ENCODE results near the gene SPEM1.

The SPEM1 gene

DNA sequence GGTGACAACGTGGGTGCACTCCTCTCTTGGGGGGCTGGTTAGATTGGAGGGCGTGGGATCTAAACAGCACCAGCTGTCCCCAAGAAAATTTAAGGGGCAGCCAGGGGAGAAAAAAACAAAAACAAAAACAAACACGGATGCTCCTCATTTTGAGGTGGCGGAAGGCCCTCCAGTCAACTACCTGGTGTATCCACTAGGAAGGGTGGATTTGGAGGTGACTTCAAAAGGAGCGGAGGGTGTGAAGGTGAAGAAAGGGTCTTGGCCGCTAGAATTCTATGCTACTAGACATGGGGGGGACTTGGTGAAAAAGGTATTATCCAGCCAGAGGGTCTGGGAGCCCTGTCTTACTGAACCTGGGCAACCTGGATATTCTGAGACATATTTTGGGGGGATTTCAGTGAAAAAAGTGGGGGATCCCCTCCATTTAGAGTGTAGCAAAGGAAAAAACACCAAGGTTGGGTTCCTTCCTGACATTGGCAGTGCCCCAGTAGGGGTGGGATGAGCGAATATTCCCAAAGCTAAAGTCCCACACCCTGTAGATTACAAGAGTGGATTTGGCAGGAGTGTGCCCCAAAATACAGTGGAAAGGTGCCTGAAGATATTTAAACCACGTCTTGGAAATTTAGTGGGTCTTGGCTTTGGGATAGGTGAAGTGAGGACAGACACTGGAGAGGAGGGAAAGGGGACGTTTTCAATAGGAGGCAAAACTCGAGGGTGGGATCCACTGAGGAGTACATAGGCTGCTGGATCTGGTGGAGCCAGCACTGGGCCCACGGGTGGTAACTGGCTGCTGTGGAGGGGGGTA, 18.7 kb downstream of the SPEM1 start:
- Histone ChIP-seq H3K4me3 (ENCODE audit: low read length) (peak overlapping the region; percentile 68), H3K4me2 (ENCODE audit: low read length) (peak overlapping the region; percentile 94), H3K27ac (ENCODE audit: low read depth, low read length) (no peak overlapping the region), H3F3A (ENCODE audit: control insufficient read depth, insufficient read depth) (no peaks in the 10 kb centered on the region), H3K9me2 (replicated peaks; ENCODE audit: control insufficient read depth, low read length) (no peaks in the 10 kb centered on the region), H4K20me1 (ENCODE audit: control insufficient read depth, insufficient read depth, low read depth, low read length) (0 out of 2 replicates have a peak, but pooled peaks cover 5% of the 10 kb centered on the region), H3K9me3 (ENCODE audit: control insufficient read depth, insufficient read depth, low read length) (no peaks in the 10 kb centered on the region), H3K4me1 (ENCODE audit: control insufficient read depth, low read length) (peaks cover 51% of the 10 kb centered on the region), H3K79me2 (ENCODE audit: control insufficient read depth, low read length) (peaks cover 10% of the 10 kb centered on the region), H3K27me3 (ENCODE audit: control insufficient read depth, low read length) (peaks cover 41% of the 10 kb centered on the region), H3K36me3 (ENCODE audit: control insufficient read depth, low read length) (no peaks in the 10 kb centered on the region)
- TF ChIP-seq, protein P1, sequence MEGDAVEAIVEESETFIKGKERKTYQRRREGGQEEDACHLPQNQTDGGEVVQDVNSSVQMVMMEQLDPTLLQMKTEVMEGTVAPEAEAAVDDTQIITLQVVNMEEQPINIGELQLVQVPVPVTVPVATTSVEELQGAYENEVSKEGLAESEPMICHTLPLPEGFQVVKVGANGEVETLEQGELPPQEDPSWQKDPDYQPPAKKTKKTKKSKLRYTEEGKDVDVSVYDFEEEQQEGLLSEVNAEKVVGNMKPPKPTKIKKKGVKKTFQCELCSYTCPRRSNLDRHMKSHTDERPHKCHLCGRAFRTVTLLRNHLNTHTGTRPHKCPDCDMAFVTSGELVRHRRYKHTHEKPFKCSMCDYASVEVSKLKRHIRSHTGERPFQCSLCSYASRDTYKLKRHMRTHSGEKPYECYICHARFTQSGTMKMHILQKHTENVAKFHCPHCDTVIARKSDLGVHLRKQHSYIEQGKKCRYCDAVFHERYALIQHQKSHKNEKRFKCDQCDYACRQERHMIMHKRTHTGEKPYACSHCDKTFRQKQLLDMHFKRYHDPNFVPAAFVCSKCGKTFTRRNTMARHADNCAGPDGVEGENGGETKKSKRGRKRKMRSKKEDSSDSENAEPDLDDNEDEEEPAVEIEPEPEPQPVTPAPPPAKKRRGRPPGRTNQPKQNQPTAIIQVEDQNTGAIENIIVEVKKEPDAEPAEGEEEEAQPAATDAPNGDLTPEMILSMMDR (IDR thresholded peaks at IDR 0.05; ENCODE audit: low read depth, low read length, poor library complexity, severe bottlenecking), result no peak
- TF ChIP-seq EZH2phosphoT487 (IDR thresholded peaks at IDR 0.05; ENCODE audit: borderline replicate concordance, low read length), result no peak

DNA sequence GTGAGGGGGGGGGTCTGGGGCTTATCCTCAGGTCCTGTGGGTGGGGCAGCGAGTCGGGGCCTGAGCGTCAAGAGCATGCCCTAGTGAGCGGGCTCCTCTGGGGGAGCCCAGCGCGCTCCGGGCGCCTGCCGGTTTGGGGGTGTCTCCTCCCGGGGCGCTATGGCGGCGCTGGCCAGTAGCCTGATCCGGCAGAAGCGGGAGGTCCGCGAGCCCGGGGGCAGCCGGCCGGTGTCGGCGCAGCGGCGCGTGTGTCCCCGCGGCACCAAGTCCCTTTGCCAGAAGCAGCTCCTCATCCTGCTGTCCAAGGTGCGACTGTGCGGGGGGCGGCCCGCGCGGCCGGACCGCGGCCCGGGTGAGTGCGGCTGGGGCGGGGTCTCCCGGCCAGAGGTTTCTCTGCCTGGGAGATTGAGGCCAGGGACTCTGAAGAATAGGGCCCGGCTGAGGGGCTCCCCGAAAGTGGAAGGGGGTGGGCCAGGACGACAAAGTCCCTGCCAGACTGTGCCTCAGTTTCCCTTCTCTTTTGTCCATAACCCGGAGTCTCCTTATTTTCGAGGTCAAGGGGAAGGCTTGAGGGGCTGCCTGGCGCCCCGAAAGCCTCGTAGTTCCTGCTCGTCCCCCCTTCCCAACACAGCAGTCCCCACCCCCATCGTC, 19.5 kb downstream of the SPEM1 start, which contains the start of gene FGF11:
TSS of gene FGF11 (plus strand) at position 51 of the 651 bp plus-strand sequence. CDS start at position 160, 109 bp downstream.
- H3K79me2 ChIP-seq (ENCODE audit: control insufficient read depth, low read length), result peaks cover 10% of the 10 kb centered on the region
- H3F3A ChIP-seq (ENCODE audit: control insufficient read depth, insufficient read depth), result no peaks in the 10 kb centered on the region
- H3K36me3 ChIP-seq (ENCODE audit: control insufficient read depth, low read length), result no peaks in the 10 kb centered on the region
- H3K4me2 ChIP-seq (ENCODE audit: low read length), result peak within 1 kb of the TSS; percentile 94
- peaks cover 5% of the 10 kb centered on the region; the same call in 1 of the 2 replicates for H4K20me1 ChIP-seq (ENCODE audit: control insufficient read depth, insufficient read depth, low read depth, low read length)
- TF ChIP-seq, protein P1 (IDR thresholded peaks at IDR 0.05; ENCODE audit: low read depth, low read length, poor library complexity, severe bottlenecking), result no peak
- peak; percentile 39; the same call in 1 of the 2 replicates for TF ChIP-seq EZH2phosphoT487 (IDR thresholded peaks at IDR 0.05; ENCODE audit: borderline replicate concordance, low read length)
- peak within 1 kb of the TSS; percentile 68 for H3K4me3 ChIP-seq (ENCODE audit: low read length)
- H3K27me3 ChIP-seq (ENCODE audit: control insufficient read depth, low read length), result peaks cover 48% of the 10 kb centered on the region
- H3K4me1 ChIP-seq (ENCODE audit: control insufficient read depth, low read length), result peaks cover 52% of the 10 kb centered on the region
- no peak within 1 kb of the TSS for H3K27ac ChIP-seq (ENCODE audit: low read depth, low read length)
- no peaks in the 10 kb centered on the region for H3K9me3 ChIP-seq (ENCODE audit: control insufficient read depth, insufficient read depth, low read length)
- no peaks in the 10 kb centered on the region for H3K9me2 ChIP-seq (replicated peaks; ENCODE audit: control insufficient read depth, low read length)

- peak overlapping the region; percentile 94 for H3K4me2 ChIP-seq (ENCODE audit: low read length)
- H3K27ac ChIP-seq (ENCODE audit: low read depth, low read length), result no peak overlapping the region
- H3F3A ChIP-seq (ENCODE audit: control insufficient read depth, insufficient read depth), result no peaks in the 10 kb centered on the region
- H3K4me3 ChIP-seq (ENCODE audit: low read length), result peak overlapping the region; percentile 68
- peaks cover 53% of the 10 kb centered on the region for H3K27me3 ChIP-seq (ENCODE audit: control insufficient read depth, low read length)
- peaks cover 10% of the 10 kb centered on the region for H3K79me2 ChIP-seq (ENCODE audit: control insufficient read depth, low read length)
- no peaks in the 10 kb centered on the region for H3K9me2 ChIP-seq (replicated peaks; ENCODE audit: control insufficient read depth, low read length)
- TF ChIP-seq, protein P1 (IDR thresholded peaks at IDR 0.05; ENCODE audit: low read depth, low read length, poor library complexity, severe bottlenecking), result no peak
- no peak for TF ChIP-seq EZH2phosphoT487 (IDR thresholded peaks at IDR 0.05; ENCODE audit: borderline replicate concordance, low read length)
- peaks cover 57% of the 10 kb centered on the region for H3K4me1 ChIP-seq (ENCODE audit: control insufficient read depth, low read length)
- H3K36me3 ChIP-seq (ENCODE audit: control insufficient read depth, low read length), result no peaks in the 10 kb centered on the region
- no peaks in the 10 kb centered on the region for H3K9me3 ChIP-seq (ENCODE audit: control insufficient read depth, insufficient read depth, low read length)
- H4K20me1 ChIP-seq (ENCODE audit: control insufficient read depth, insufficient read depth, low read depth, low read length), result peaks cover 5% of the 10 kb centered on the region; the same call in 1 of the 2 replicates
Measured at GRCh38 chr17:7440113-7440833, 20.1 kb downstream of the SPEM1 start.

Data from DOHH2 (cell line).